Stomach (tissue), 4 donors: Measurements from ENCODE around the gene FAM222A.

Experiments used
- CTCF ChIP-seq, 7 experiments: fragments of 450-650 bp in 4 of 7; fragments of 200-600 bp in 3 of 7; sonication (generic) in 3 of 7; IDR thresholded peaks; one replicate each; pipeline ENCODE4 v1.5.1; 2016 to 2019; ENCODE audit warnings: antibody characterized with exemption in 7 of 7, control low read depth in 2 of 7, mild to moderate bottlenecking in 1 of 7
- EP300 ChIP-seq: sonication (generic); formaldehyde crosslinking; IDR thresholded peaks from one replicate; pipeline ENCODE4 v1.6.1; 2017; ENCODE audit warnings: antibody characterized with exemption
- POLR2A ChIP-seq, 4 donors: fragments of 450-650 bp; IDR thresholded peaks; one replicate each; pipeline ENCODE4 v1.6.1; 2016; ENCODE audit warnings: antibody characterized with exemption in 4 of 4, control low read depth in 2 of 4, mild to moderate bottlenecking in 1 of 4, moderate library complexity in 1 of 4
- POLR2AphosphoS5 ChIP-seq, 3 donors: sonication (generic); formaldehyde crosslinking; IDR thresholded peaks; one replicate each; pipeline ENCODE4 v1.6.1; 2016; ENCODE audit warnings: antibody characterized with exemption in 3 of 3

DNA sequence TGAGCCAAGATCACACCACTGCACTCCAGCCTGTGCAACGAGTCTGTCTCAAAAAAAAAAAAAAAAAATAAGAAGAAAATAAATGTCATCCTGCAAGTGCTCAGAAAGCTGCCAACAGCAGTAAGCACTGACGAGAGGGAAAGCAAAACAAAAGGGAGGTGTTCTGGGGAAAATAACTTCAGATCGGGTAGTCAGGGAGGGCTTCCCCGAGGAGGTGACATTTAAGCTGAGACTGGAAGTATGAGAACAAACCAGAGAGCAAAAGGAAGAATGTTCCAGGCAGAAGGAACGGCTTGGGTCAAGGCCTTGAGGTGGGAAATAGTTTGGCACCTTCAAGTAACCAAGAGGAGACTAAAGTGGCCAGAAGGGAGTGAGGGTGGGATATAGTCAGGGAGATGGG is 4.7 kb upstream of the FAM222A start:
- TF ChIP-seq CTCF (IDR thresholded peaks at IDR 0.05) (no peak), POLR2A (IDR thresholded peaks at IDR 0.05) (no peak), EP300 (no peak), POLR2AphosphoS5 (IDR thresholded peaks at IDR 0.05) (no peak)
